Caco-2 (cell line): ENCODE measurements around the gene TMEM183A. TPM values are rescaled to one million over a fixed set of nuclear protein-coding genes. Genes with fewer than 3 reads are reported as not detected.

Experiments
- BruUV-seq: library from RNA; stranded (reverse); fragments of 400-500 nt; replicated peaks from 2 replicates; lab custom pipeline; 2021; lab: Mats Ljungman, UMichigan
- CTCF ChIA-PET: fragments of 300-600 bp; sonication (Branson Sonifier 250); formaldehyde crosslinking; loops from one replicate; lab custom pipeline; 2022; ENCODE audit warnings: antibody characterized with exemption; lab: Charles Lee
- POLR2A ChIA-PET: fragments of 300-600 bp; sonication (Branson Sonifier 250); formaldehyde crosslinking; loops from one replicate; lab custom pipeline; 2022; ENCODE audit warnings: antibody characterized with exemption; lab: Charles Lee
- DNase-seq, 2 experiments: peaks; one replicate each; pipeline versions ENCODE4 v3.0.0 to v3.0.0-alpha.2; 2020 to 2022
- H3K27me3 ChIP-seq: replicated peaks from 2 replicates; pipeline ENCODE4 v1.6.0; 2011; ENCODE audit warnings: low read length; ENCODE audit not compliant: control insufficient read depth, insufficient read depth
- H3K36me3 ChIP-seq: 2 replicates; pipeline ENCODE4 v1.5.1; 2011; ENCODE audit warnings: low read length; ENCODE audit not compliant: control insufficient read depth, insufficient read depth
- H3K4me1 ChIP-seq: fragments of 250-450 bp; sonication (Bioruptor Pico); 2 replicates; pipeline ENCODE4 v1.5.1; 2020; ENCODE audit warnings: mild to moderate bottlenecking
- H3K4me3 ChIP-seq: 2 replicates; pipeline ENCODE4 v1.5.1; 2011; ENCODE audit warnings: low read depth, mild to moderate bottlenecking, control low read depth, low read length
- H3K9me3 ChIP-seq: fragments of 250-450 bp; sonication (Bioruptor Pico); 2 replicates; pipeline ENCODE4 v1.5.1; 2020; ENCODE audit warnings: mild to moderate bottlenecking, moderate library complexity
- H3K27ac Mint-ChIP-seq: one replicate; pipeline ENCODE4 v1.8.0; 2022; ENCODE audit warnings: mixed read lengths; ENCODE audit not compliant: unreplicated experiment
- H3K27me3 Mint-ChIP-seq: one replicate; pipeline ENCODE4 v1.8.0; 2022; ENCODE audit warnings: mixed read lengths; ENCODE audit not compliant: insufficient read depth, unreplicated experiment
- H3K36me3 Mint-ChIP-seq: one replicate; pipeline ENCODE4 v1.8.0; 2022; ENCODE audit warnings: mild to moderate bottlenecking, mixed read lengths; ENCODE audit not compliant: insufficient read depth, unreplicated experiment
- H3K4me1 Mint-ChIP-seq: one replicate; pipeline ENCODE4 v1.8.0; 2022; ENCODE audit warnings: low read depth, mixed read lengths; ENCODE audit not compliant: unreplicated experiment
- H3K4me3 Mint-ChIP-seq: one replicate; pipeline ENCODE4 v1.8.0; 2022; ENCODE audit warnings: mild to moderate bottlenecking, moderate library complexity, mixed read lengths; ENCODE audit not compliant: unreplicated experiment
- H3K9me3 Mint-ChIP-seq: one replicate; pipeline ENCODE4 v1.8.0; 2022; ENCODE audit warnings: mixed read lengths; ENCODE audit not compliant: unreplicated experiment
- CTCF ChIP-seq, 2 experiments: fragments of 200-600 bp in 1 of 2; IDR thresholded peaks; 1 replicate in 1 of 2; 2 replicates in 1 of 2; pipeline versions ENCODE4 v1.5.1 to v1.8.0; 2011 to 2022; ENCODE audit warnings: antibody characterized with exemption in 1 of 2, control low read depth in 1 of 2, inconsistent platforms in 1 of 2, low read depth in 1 of 2, low read length in 1 of 2, mild to moderate bottlenecking in 1 of 2, moderate library complexity in 1 of 2; ENCODE audit not compliant: insufficient read depth in 1 of 2, severe bottlenecking in 1 of 2, unreplicated experiment in 1 of 2
- intact Hi-C: fragments of 100-400 bp; cut with micrococcal nuclease; formaldehyde crosslinking; loops from one replicate; pipeline ENCODE4 v1.10.0; 2022; ENCODE audit not compliant: unreplicated experiment
- total RNA-seq: library from RNA; stranded (reverse); gene quantifications from 2 replicates; pipeline ENCODE4 v1.2.3, GENCODE V29; 2022

The TMEM183A gene
- total RNA-seq, 1 experiment from 2014 or later: 74.3 TPM

GRCh38 chr1:203052601-203053000 lies 45.4 kb downstream of the TMEM183A start:
- no peak overlapping the region for H3K4me3 Mint-ChIP-seq
- ChIA-PET POLR2A (no interaction called here), CTCF (interaction anchor here (1.1 kb wide), 1 partner anchor 12 kb away, joined by 5 read pairs; no protein-coding TSS in a partner anchor)
- no peak for TF ChIP-seq CTCF (IDR thresholded peaks at IDR 0.05; ENCODE audit: insufficient read depth in 1 of 2, low read depth in 1 of 2, low read length in 1 of 2, severe bottlenecking in 1 of 2, unreplicated experiment in 1 of 2)
- H3K9me3 Mint-ChIP-seq: no peaks in the 10 kb centered on the region
- H3K36me3 ChIP-seq: no peaks in the 10 kb centered on the region
- H3K27me3 ChIP-seq: no peaks in the 10 kb centered on the region
- BruUV-seq: no TSS peak
- H3K4me1 ChIP-seq: no peaks in the 10 kb centered on the region
- no peaks in the 10 kb centered on the region for H3K27me3 Mint-ChIP-seq
- no peak overlapping the region for H3K27ac Mint-ChIP-seq
- intact Hi-C loops: no loop called here
- no peaks in the 10 kb centered on the region for H3K9me3 ChIP-seq
- H3K4me3 ChIP-seq: no peak overlapping the region
- no peak for DNase-seq
- H3K4me1 Mint-ChIP-seq: peaks cover under 1% of the 10 kb centered on the region
- peaks cover 4% of the 10 kb centered on the region for H3K36me3 Mint-ChIP-seq

GRCh38 chr1:203054184-203054583 lies 47.0 kb downstream of the TMEM183A start:
- intact Hi-C loops: no loop called here
- no peak overlapping the region for H3K4me3 Mint-ChIP-seq
- ChIA-PET POLR2A (no interaction called here), CTCF (interaction anchor here (0.5 to 0.9 kb wide), 4 partner anchors 13 to 215 kb away, joined by 3 to 8 read pairs (median 4); no protein-coding TSS in a partner anchor)
- no peak for DNase-seq
- no peak overlapping the region for H3K27ac Mint-ChIP-seq
- H3K9me3 Mint-ChIP-seq: no peaks in the 10 kb centered on the region
- no peaks in the 10 kb centered on the region for H3K27me3 Mint-ChIP-seq
- Histone ChIP-seq H3K4me3 (no peak overlapping the region), H3K27me3 (no peaks in the 10 kb centered on the region), H3K9me3 (no peaks in the 10 kb centered on the region), H3K36me3 (no peaks in the 10 kb centered on the region), H3K4me1 (no peaks in the 10 kb centered on the region)
- no TSS peak for BruUV-seq
- peaks cover 8% of the 10 kb centered on the region for H3K4me1 Mint-ChIP-seq
- peaks cover 4% of the 10 kb centered on the region for H3K36me3 Mint-ChIP-seq
- no peak for TF ChIP-seq CTCF (IDR thresholded peaks at IDR 0.05; ENCODE audit: insufficient read depth in 1 of 2, low read depth in 1 of 2, low read length in 1 of 2, severe bottlenecking in 1 of 2, unreplicated experiment in 1 of 2)

GRCh38 chr1:203054642-203055041 lies 47.5 kb downstream of the TMEM183A start:
- Histone ChIP-seq H3K9me3 (no peaks in the 10 kb centered on the region), H3K4me3 (no peak overlapping the region), H3K36me3 (no peaks in the 10 kb centered on the region), H3K4me1 (no peaks in the 10 kb centered on the region), H3K27me3 (no peaks in the 10 kb centered on the region)
- no peak for DNase-seq
- H3K27ac Mint-ChIP-seq: no peak overlapping the region
- intact Hi-C loops: no loop called here
- no TSS peak for BruUV-seq
- ChIA-PET CTCF (interaction anchor here (0.5 to 0.9 kb wide), 4 partner anchors 13 to 215 kb away, joined by 3 to 8 read pairs (median 4); no protein-coding TSS in a partner anchor), POLR2A (no interaction called here)
- no peak overlapping the region for H3K4me3 Mint-ChIP-seq
- no peaks in the 10 kb centered on the region for H3K9me3 Mint-ChIP-seq
- no peak for TF ChIP-seq CTCF (IDR thresholded peaks at IDR 0.05; ENCODE audit: insufficient read depth in 1 of 2, low read depth in 1 of 2, low read length in 1 of 2, severe bottlenecking in 1 of 2, unreplicated experiment in 1 of 2)
- H3K4me1 Mint-ChIP-seq: peaks cover 8% of the 10 kb centered on the region
- no peaks in the 10 kb centered on the region for H3K27me3 Mint-ChIP-seq
- peaks cover 4% of the 10 kb centered on the region for H3K36me3 Mint-ChIP-seq
